H1 (cell line): ENCODE measurements around the gene LDLRAP1. TPM values are rescaled to one million over a fixed set of nuclear protein-coding genes. Genes with fewer than 3 reads are reported as not detected.

Experiments
- CTCF ChIA-PET: fragments of 300-600 bp; sonication (Branson Sonifier 250); formaldehyde crosslinking; loops from one replicate; lab custom pipeline; 2021; ENCODE audit not compliant: partially characterized antibody; lab: Charles Lee
- POLR2A ChIA-PET: fragments of 300-600 bp; sonication (Branson Sonifier 250); formaldehyde crosslinking; loops from one replicate; lab custom pipeline; 2021; ENCODE audit warnings: inconsistent platforms; ENCODE audit not compliant: partially characterized antibody; lab: Charles Lee
- DNase-seq, 2 experiments: peaks; one replicate each; pipeline versions ENCODE4 v3.0.0 to v3.0.0-alpha.2; 2010 to 2022; ENCODE audit warnings: low spot score in 2 of 2, low read depth in 1 of 2, mixed read lengths in 1 of 2
- FAIRE-seq: peaks from 2 replicates; lab custom pipeline; 2011; peaks lifted over from hg19 to GRCh38; lab: Jason Lieb, UNC
- H2AFZ ChIP-seq: 2 replicates; pipeline ENCODE4 v1.8.1; 2012; ENCODE audit warnings: low read length, inconsistent platforms
- H2AK5ac ChIP-seq: 2 replicates; pipeline ENCODE4 v1.6.1; 2013; ENCODE audit warnings: low read depth, low read length
- H2BK120ac ChIP-seq: replicated peaks from 2 replicates; pipeline ENCODE3; 2013; ENCODE audit warnings: low read depth, low read length, inconsistent platforms
- H2BK12ac ChIP-seq: 2 replicates; pipeline ENCODE4 v1.6.1; 2013; ENCODE audit warnings: low read depth, low read length
- H2BK15ac ChIP-seq: 2 replicates; pipeline ENCODE4 v1.6.1; 2013; ENCODE audit warnings: low read length
- H2BK20ac ChIP-seq: 2 replicates; pipeline ENCODE4 v1.6.1; 2013; ENCODE audit warnings: low read length
- H2BK5ac ChIP-seq: 2 replicates; pipeline ENCODE4 v1.6.1; 2013; ENCODE audit warnings: low read depth, low read length
- H3K14ac ChIP-seq: 2 replicates; pipeline ENCODE4 v1.6.1; 2013; ENCODE audit warnings: inconsistent platforms; ENCODE audit not compliant: insufficient read length
- H3K18ac ChIP-seq: 2 replicates; pipeline ENCODE4 v1.6.1; 2013; ENCODE audit warnings: low read length; ENCODE audit errors: extremely low read depth
- H3K23ac ChIP-seq: 2 replicates; pipeline ENCODE4 v1.6.1; 2013; ENCODE audit warnings: inconsistent platforms; ENCODE audit not compliant: insufficient read length
- H3K23me2 ChIP-seq: 2 replicates; pipeline ENCODE4 v1.6.1; 2013; ENCODE audit warnings: low read depth, low read length
- H3K27ac ChIP-seq: 2 replicates; pipeline ENCODE4 v1.6.1; 2011; ENCODE audit warnings: low read depth, low read length, inconsistent platforms
- H3K27me3 ChIP-seq, 4 experiments: replicated peaks in 1 of 4; 1 replicate in 1 of 4; 2 replicates in 3 of 4; pipeline versions ENCODE4 v1.6.1 to v1.8.1; 2011 to 2013; ENCODE audit warnings: low read length in 3 of 4, mild to moderate bottlenecking in 3 of 4, inconsistent platforms in 2 of 4, mixed read lengths in 2 of 4, moderate library complexity in 1 of 4; ENCODE audit not compliant: control insufficient read depth in 3 of 4, insufficient read depth in 3 of 4; ENCODE audit errors: extremely low read depth in 1 of 4
- H3K36me3 ChIP-seq, 4 experiments: 2 replicates each; pipeline versions ENCODE4 v1.6.1 to v1.8.1; 2011 to 2013; ENCODE audit warnings: mild to moderate bottlenecking in 4 of 4, low read length in 3 of 4, moderate library complexity in 2 of 4, control low read depth in 1 of 4, inconsistent platforms in 1 of 4; ENCODE audit not compliant: insufficient read depth in 4 of 4, control insufficient read depth in 2 of 4
- H3K4ac ChIP-seq: replicated peaks from 2 replicates; pipeline ENCODE3; 2013; ENCODE audit warnings: low read length, low read depth, mixed read lengths, inconsistent platforms; ENCODE audit not compliant: insufficient read length
- H3K4me1 ChIP-seq, 4 experiments: replicated peaks in 1 of 4; 1 replicate in 1 of 4; 2 replicates in 3 of 4; pipeline versions ENCODE4 v1.6.1 to v1.8.1; 2011 to 2013; ENCODE audit warnings: low read length in 3 of 4, inconsistent platforms in 2 of 4, mixed read lengths in 1 of 4; ENCODE audit not compliant: insufficient read depth in 4 of 4, control insufficient read depth in 3 of 4
- H3K4me2 ChIP-seq, 2 experiments: 2 replicates each; pipeline versions ENCODE4 v1.6.1 to v1.8.1; 2011 to 2013; ENCODE audit warnings: low read depth in 2 of 2, low read length in 2 of 2, control low read depth in 1 of 2, inconsistent platforms in 1 of 2, mild to moderate bottlenecking in 1 of 2; ENCODE audit not compliant: insufficient read depth in 1 of 2
- H3K4me3 ChIP-seq, 4 experiments: fragments of 200-600, 300-600 bp in 1 of 4; sonication (generic), shearing (Covaris generic), sonication (Bioruptor Twin) in 1 of 4; 2 replicates each; pipeline versions ENCODE4 v1.5.1 to v1.8.1; 2011 to 2016; ENCODE audit warnings: low read length in 4 of 4, low read depth in 3 of 4, control low read depth in 2 of 4, inconsistent platforms in 2 of 4, mild to moderate bottlenecking in 2 of 4, mixed read lengths in 1 of 4, moderate library complexity in 1 of 4; ENCODE audit not compliant: insufficient read depth in 2 of 4; ENCODE audit errors: extremely low read depth in 1 of 4
- H3K56ac ChIP-seq: replicated peaks from 2 replicates; pipeline ENCODE3; 2013; ENCODE audit warnings: low read depth, mild to moderate bottlenecking, mixed read lengths, low read length, inconsistent platforms; ENCODE audit not compliant: insufficient read length
- H3K79me1 ChIP-seq: 2 replicates; pipeline ENCODE4 v1.6.1; 2013; ENCODE audit warnings: low read depth, low read length, control low read depth
- H3K79me2 ChIP-seq, 2 experiments: 2 replicates each; pipeline versions ENCODE4 v1.6.1 to v1.8.1; 2012 to 2013; ENCODE audit warnings: low read length in 2 of 2, mild to moderate bottlenecking in 2 of 2, inconsistent platforms in 1 of 2; ENCODE audit not compliant: insufficient read depth in 2 of 2, control insufficient read depth in 1 of 2
- H3K9ac ChIP-seq, 4 experiments: replicated peaks in 1 of 4; 1 replicate in 1 of 4; 2 replicates in 3 of 4; pipeline versions ENCODE4 v1.6.1 to v1.8.1; 2011 to 2013; ENCODE audit warnings: low read depth in 3 of 4, low read length in 3 of 4, control low read depth in 2 of 4, mild to moderate bottlenecking in 2 of 4, moderate library complexity in 2 of 4, inconsistent platforms in 1 of 4; ENCODE audit errors: extremely low read depth in 1 of 4
- H3K9me3 ChIP-seq, 2 experiments: 2 replicates each; pipeline versions ENCODE4 v1.6.1 to v1.8.1; 2012 to 2013; ENCODE audit warnings: mild to moderate bottlenecking in 2 of 2, moderate library complexity in 2 of 2, control low read depth in 1 of 2, inconsistent platforms in 1 of 2, low read depth in 1 of 2, low read length in 1 of 2, mixed read lengths in 1 of 2; ENCODE audit not compliant: insufficient read depth in 2 of 2
- H4K20me1 ChIP-seq, 2 experiments: replicated peaks in 1 of 2; 2 replicates each; pipeline versions ENCODE3 to v1.8.1; 2011 to 2013; ENCODE audit warnings: inconsistent platforms in 2 of 2, low read length in 2 of 2, mild to moderate bottlenecking in 1 of 2; ENCODE audit not compliant: insufficient read depth in 2 of 2, control insufficient read depth in 1 of 2
- H4K5ac ChIP-seq: 2 replicates; pipeline ENCODE4 v1.6.1; 2013; ENCODE audit warnings: low read length, low read depth, mixed read lengths, inconsistent platforms; ENCODE audit not compliant: insufficient read length
- H4K8ac ChIP-seq: 2 replicates; pipeline ENCODE4 v1.8.0; 2013; ENCODE audit warnings: mild to moderate bottlenecking, moderate library complexity, low read length, inconsistent platforms; ENCODE audit not compliant: insufficient read depth; ENCODE audit errors: extremely low read depth
- H4K91ac ChIP-seq: replicated peaks from 2 replicates; pipeline ENCODE3; 2013; ENCODE audit warnings: low read length, mixed read lengths, inconsistent platforms; ENCODE audit not compliant: insufficient read length
- BACH1 ChIP-seq: IDR thresholded peaks from 2 replicates; pipeline ENCODE4 v1.6.1; 2012; ENCODE audit warnings: low read length, improper control_type of control experiment
- MAFK ChIP-seq: IDR thresholded peaks from 2 replicates; pipeline ENCODE4 v1.6.1; 2012; ENCODE audit warnings: low read depth, mild to moderate bottlenecking, improper control_type of control experiment, low read length
- RFX5 ChIP-seq: IDR thresholded peaks from 2 replicates; pipeline ENCODE4 v1.6.1; 2011; ENCODE audit warnings: low read depth, low read length, improper control_type of control experiment, borderline replicate concordance
- WGBS, 2 experiments: shearing (Covaris generic) in 1 of 2; methylation state at CpG; one replicate each; pipeline versions ENCODE4 v1.1.6 to v1.1.7; 2013 to 2015; ENCODE audit warnings: low lambda C conversion rate in 2 of 2, mixed read lengths in 2 of 2, inconsistent platforms in 1 of 2, low coverage in 1 of 2, missing lambda C conversion rate in 1 of 2; ENCODE audit not compliant: insufficient replicate concordance in 2 of 2, insufficient coverage in 1 of 2, insufficient read length in 1 of 2; ENCODE audit errors: extremely low coverage in 1 of 2, missing lambda C conversion rate in 1 of 2; 5-methylcytosine and 5-hydroxymethylcytosine counted together
- polyA plus RNA-seq, 7 experiments: library from polyadenylated mRNA; depleted of rRNA in 3 of 7; stranded (reverse) in 5 of 7; unstranded in 2 of 7; fragments of >200 nt in 5 of 7; fragments of 200-250 nt in 2 of 7; gene quantifications; 1 replicate in 5 of 7; 2 replicates in 1 of 7; 4 replicates in 1 of 7; pipeline versions ENCODE4 v1.2.1 to v1.2.3, GENCODE V29; 2011 to 2013; ENCODE audit warnings: missing spikeins in 2 of 7, mixed read lengths in 2 of 7
- total RNA-seq: library from RNA; stranded (reverse); fragmentation: NEBNext Ultra II Directional; extraction: Animal tissue kit (Norgen Biotek cat#: 25700); gene quantifications from 2 replicates; pipeline ENCODE4 v1.2.1, GENCODE V29; 2021

Gene LDLRAP1
- total and polyA plus RNA-seq, 2 of the 8 experiments (the other 6 are each of a cell fraction or from before 2014, with no cell fraction given), result 12.8 to 13.2 TPM

GRCh38 chr1:25554886-25555752, 11.7 kb downstream of the LDLRAP1 start:
- no peak overlapping the region for H2BK12ac ChIP-seq
- no peaks in the 10 kb centered on the region; the same call in 1 of the 2 replicates for H3K23me2 ChIP-seq
- no peaks in the 10 kb centered on the region for H3K4me1 ChIP-seq
- H3K23ac ChIP-seq, result no peak overlapping the region
- no peak overlapping the region for H2BK20ac ChIP-seq
- no peak overlapping the region for H2BK15ac ChIP-seq
- no peak overlapping the region for H4K91ac ChIP-seq
- H2BK5ac ChIP-seq, result no peak overlapping the region
- H3K9me3 ChIP-seq, result no peaks in the 10 kb centered on the region
- H3K79me2 ChIP-seq, result 0 out of 4 replicates have a peak, but pooled peaks cover 0 to 5% of the 10 kb centered on the region in 2 experiments
- H3K4ac ChIP-seq, result no peak overlapping the region
- WGBS, 2 experiments, result 95% methylated on average over 14 of the region's 14 CpGs; no CpG with 5 or more reads in 1 of the 2 experiments
- DNase-seq, result no peak
- H2BK120ac ChIP-seq, result no peak overlapping the region
- H3K4me2 ChIP-seq, result no peak overlapping the region
- H2AFZ ChIP-seq, result no peak overlapping the region
- no peaks in the 10 kb centered on the region for H3K27me3 ChIP-seq
- H3K36me3 ChIP-seq, result no peaks in the 10 kb centered on the region
- no peak overlapping the region for H2AK5ac ChIP-seq
- H3K4me3 ChIP-seq, result no peak overlapping the region
- H3K14ac ChIP-seq, result no peak overlapping the region
- H3K18ac ChIP-seq, result no peak overlapping the region
- no peak for FAIRE-seq
- no peak overlapping the region for H4K5ac ChIP-seq
- ChIA-PET POLR2A (interaction anchor here (1.0 kb wide), 1 partner anchor 16 kb away, joined by 3 read pairs; no protein-coding TSS in a partner anchor), CTCF (interaction anchor here (0.6 to 9.3 kb wide), 9 partner anchors 11 to 1540 kb away, joined by 3 to 72 read pairs (median 4); no protein-coding TSS in a partner anchor)
- no peak overlapping the region; a peak in 1 of 7 replicates for H3K9ac ChIP-seq
- no peak overlapping the region for H3K27ac ChIP-seq
- no peak overlapping the region for H3K56ac ChIP-seq
- peaks cover 7% of the 10 kb centered on the region for H3K79me1 ChIP-seq
- H4K8ac ChIP-seq, result no peak overlapping the region; the same call in 1 of the 2 replicates
- TF ChIP-seq BACH1, result peak; percentile 83
- TF ChIP-seq MAFK, result peak; percentile 29; the same call in 1 of the 2 replicates
- TF ChIP-seq RFX5, result no peak
- TF ChIP-seq, all 59 proteins: peak for 2
- peaks cover 0 to 3% of the 10 kb centered on the region in 2 experiments for H4K20me1 ChIP-seq
